ENCODE results near the gene GREM2. TPM values are rescaled to one million over a fixed set of nuclear protein-coding genes. Genes with fewer than 3 reads are reported as not detected.

Gene GREM2
- total RNA-seq, 2 donors from 2014 or later: under 0.01 TPM; not detected in 1

DNA sequence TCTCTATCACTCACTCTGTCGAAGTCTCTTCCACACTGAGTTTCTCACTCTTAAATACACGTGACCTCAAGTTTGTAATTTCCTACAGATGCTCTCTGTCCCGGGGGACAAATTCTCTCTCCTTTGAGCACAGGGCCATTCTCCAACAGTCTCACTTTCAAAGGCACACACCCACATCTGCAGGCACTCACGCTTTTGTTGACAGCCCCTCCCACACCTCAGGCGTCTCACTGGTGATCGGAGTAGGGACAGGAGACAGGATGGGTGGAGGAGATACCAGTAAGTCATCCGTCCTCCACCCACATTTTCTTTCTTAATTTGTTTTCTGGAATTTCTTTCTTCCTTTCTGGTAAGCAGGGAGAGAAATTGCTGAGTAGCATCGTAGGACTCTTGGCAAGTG is 40.6 kb upstream of the GREM2 start:
- ATAC-seq (no peak), DNase-seq (no peak)
- Histone ChIP-seq H3K4me3 (no peak overlapping the region), H3K9me3 (no peaks in the 10 kb centered on the region), H3K27me3 (no peaks in the 10 kb centered on the region), H3K27ac (no peak overlapping the region), H3K36me3 (replicated peaks in 1 of 2; ENCODE audit: insufficient read depth in 1 of 2, low read depth in 2 of 2) (no peaks in the 10 kb centered on the region), H3K4me1 (no peaks in the 10 kb centered on the region)
- 24 to 34% methylated on average over 8 of the region's 8 CpGs for WGBS, 2 donors
- intact Hi-C loops (cut with DNase I): no loop called here
- no peak for TF ChIP-seq POLR2A (IDR thresholded peaks at IDR 0.05)
- TF ChIP-seq CTCF (IDR thresholded peaks at IDR 0.05): no peak

DNA sequence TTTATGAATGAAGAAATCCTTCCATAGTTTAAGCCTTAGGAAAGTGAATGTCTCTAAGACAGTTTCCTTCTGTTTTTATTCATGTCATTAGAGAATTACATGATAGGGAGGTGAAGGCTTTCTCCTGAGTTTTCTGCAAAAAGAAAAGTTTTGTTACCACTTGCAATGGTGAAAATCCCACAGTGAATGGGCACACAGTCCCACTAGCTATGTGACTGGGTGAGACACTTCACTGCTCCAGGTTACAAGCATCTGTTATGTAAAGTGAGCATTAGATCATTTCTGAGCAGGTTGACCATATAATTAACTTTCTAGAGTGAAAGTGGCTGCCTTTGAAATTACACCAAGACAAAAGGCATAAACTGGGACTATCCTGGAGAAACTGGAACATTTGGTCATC is 38.9 kb upstream of the GREM2 start:
- no peaks in the 10 kb centered on the region for H3K36me3 ChIP-seq (replicated peaks in 1 of 2; ENCODE audit: insufficient read depth in 1 of 2, low read depth in 2 of 2)
- H3K4me1 ChIP-seq: no peaks in the 10 kb centered on the region
- H3K27me3 ChIP-seq: no peaks in the 10 kb centered on the region
- TF ChIP-seq POLR2A (IDR thresholded peaks at IDR 0.05) (no peak), CTCF (IDR thresholded peaks at IDR 0.05) (no peak)
- no peaks in the 10 kb centered on the region for H3K9me3 ChIP-seq
- intact Hi-C loops (cut with DNase I): no loop called here
- no peak for ATAC-seq
- DNase-seq: no peak
- no peak overlapping the region for H3K27ac ChIP-seq
- H3K4me3 ChIP-seq: no peak overlapping the region

- H3K4me1 ChIP-seq: no peaks in the 10 kb centered on the region
- 54 to 71% methylated on average over 17 of the region's 17 CpGs for WGBS, 2 donors
- no peak for ATAC-seq
- H3K9me3 ChIP-seq: no peaks in the 10 kb centered on the region
- H3K27ac ChIP-seq: no peak overlapping the region
- no peak overlapping the region for H3K4me3 ChIP-seq
- no peaks in the 10 kb centered on the region for H3K36me3 ChIP-seq (replicated peaks in 1 of 2; ENCODE audit: insufficient read depth in 1 of 2, low read depth in 2 of 2)
- no peak for DNase-seq
- no peaks in the 10 kb centered on the region for H3K27me3 ChIP-seq
- intact Hi-C loops (cut with DNase I): no loop called here
- TF ChIP-seq CTCF (IDR thresholded peaks at IDR 0.05): no peak
- TF ChIP-seq POLR2A (IDR thresholded peaks at IDR 0.05): no peak
Observed at GRCh38 chr1:240649733-240650721, 38.1 kb upstream of the GREM2 start.

DNA sequence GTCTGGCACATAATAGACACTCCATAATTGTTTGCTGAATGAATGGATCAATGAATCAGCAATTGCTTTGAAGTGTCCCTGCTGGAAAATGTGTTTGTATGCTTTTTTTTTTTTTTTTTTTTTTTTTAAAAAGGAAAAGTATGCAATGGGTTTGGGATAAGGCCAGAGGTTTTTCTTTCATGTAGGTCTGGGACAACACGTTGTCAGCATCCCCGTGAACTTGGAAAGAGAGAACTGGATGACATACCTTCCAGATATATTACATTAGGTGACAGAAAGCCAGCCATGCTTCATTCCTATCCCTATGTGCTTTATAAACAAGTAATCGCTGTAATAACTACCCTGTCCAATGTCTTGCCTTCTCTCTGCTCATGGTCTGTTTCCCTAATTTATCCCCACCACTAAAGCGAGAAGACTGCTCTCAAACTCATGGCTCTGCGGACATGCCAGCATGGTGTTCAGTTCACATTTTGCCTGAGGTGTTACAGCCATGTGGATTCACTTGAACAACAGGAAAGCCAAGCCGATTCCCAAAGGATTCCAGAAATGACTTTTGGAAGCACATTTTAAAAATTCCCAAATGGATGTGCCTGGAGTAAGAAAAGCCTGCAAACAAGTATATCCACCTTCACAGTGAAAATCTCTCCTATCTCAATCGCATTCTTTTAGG is 34.8 kb upstream of the GREM2 start:
- Histone ChIP-seq H3K9me3 (no peaks in the 10 kb centered on the region), H3K36me3 (replicated peaks in 1 of 2; ENCODE audit: insufficient read depth in 1 of 2, low read depth in 2 of 2) (no peaks in the 10 kb centered on the region), H3K27ac (no peak overlapping the region), H3K27me3 (no peaks in the 10 kb centered on the region), H3K4me1 (no peaks in the 10 kb centered on the region), H3K4me3 (no peak overlapping the region)
- TF ChIP-seq POLR2A (IDR thresholded peaks at IDR 0.05) (no peak), CTCF (IDR thresholded peaks at IDR 0.05) (no peak)
- intact Hi-C loops (cut with DNase I): no loop called here
- ATAC-seq: no peak
- no peak for DNase-seq
- WGBS, 2 donors: 43 to 47% methylated on average over 7 of the region's 7 CpGs
